Heart left ventricle (tissue), 16 donors: ENCODE data around the gene SZT2. TPM values are rescaled to one million over a fixed set of nuclear protein-coding genes. Genes with fewer than 3 reads are reported as not detected.

Experiments used
- ATAC-seq, 4 donors: fragments of 200-7000 bp; cut with Tn5 transposase; one replicate each; pipeline ENCODE4 v1.9.1; 2020 to 2022; ENCODE audit warnings: moderate library complexity in 4 of 4, mild to moderate bottlenecking in 3 of 4, moderate number of reproducible peaks in 1 of 4
- DNase-seq, 5 donors: peaks; one replicate each; pipeline ENCODE4 v3.0.0-alpha.2; 2020
- H3K27ac ChIP-seq, 12 donors: fragments of 200-600 bp; sonication (generic) in 4 of 12; one replicate each; pipeline versions ENCODE4 v1.5.0 to v1.8.0; 2016 to 2022; ENCODE audit warnings: mild to moderate bottlenecking in 2 of 12
- H3K27me3 ChIP-seq, 9 donors: fragments of 200-600 bp; sonication (generic) in 2 of 9; one replicate each; pipeline versions ENCODE4 v1.5.1 to v1.8.0; 2016 to 2022; ENCODE audit warnings: mild to moderate bottlenecking in 3 of 9
- H3K36me3 ChIP-seq, 9 donors: fragments of 200-600 bp; sonication (generic) in 2 of 9; one replicate each; pipeline versions ENCODE4 v1.5.0 to v1.8.0; 2018 to 2022; ENCODE audit warnings: mild to moderate bottlenecking in 2 of 9
- H3K4me1 ChIP-seq, 12 donors: fragments of 200-600 bp; sonication (generic) in 4 of 12; one replicate each; pipeline versions ENCODE4 v1.5.0 to v1.8.0; 2016 to 2022; ENCODE audit warnings: mild to moderate bottlenecking in 3 of 12
- H3K4me3 ChIP-seq, 12 donors: fragments of 200-600 bp; sonication (generic) in 4 of 12; one replicate each; pipeline versions ENCODE4 v1.5.0 to v1.8.0; 2017 to 2022; ENCODE audit warnings: mild to moderate bottlenecking in 9 of 12, moderate library complexity in 4 of 12
- H3K9me3 ChIP-seq, 12 donors: fragments of 200-600 bp; sonication (generic) in 4 of 12; one replicate each; pipeline versions ENCODE4 v1.5.0 to v1.8.0; 2016 to 2022; ENCODE audit warnings: mild to moderate bottlenecking in 1 of 12
- CTCF ChIP-seq, 12 donors: fragments of 200-600 bp; sonication (generic) in 4 of 12; IDR thresholded peaks; one replicate each; pipeline versions ENCODE4 v1.5.0 to v1.8.0; 2018 to 2022; ENCODE audit warnings: antibody characterized with exemption in 12 of 12, mild to moderate bottlenecking in 5 of 12
- POLR2A ChIP-seq, 2 donors: fragments of 450-650 bp; IDR thresholded peaks; one replicate each; pipeline ENCODE4 v1.6.1; 2017; ENCODE audit warnings: antibody characterized with exemption in 2 of 2, mild to moderate bottlenecking in 2 of 2, moderate library complexity in 2 of 2
- WGBS, 4 donors: extraction: QIAGEN DNeasy Blood & Tissue Kit in 2 of 4; methylation state at CpG; one replicate each; pipeline versions ENCODE4 v1.1.5 to v1.1.7; 2013 to 2018; 5-methylcytosine and 5-hydroxymethylcytosine counted together
- intact Hi-C, 10 donors: fragments of 100-400 bp; cut with DNase I; formaldehyde crosslinking; loops; one replicate each; pipeline versions ENCODE4 v1.11.1 to v1.14.2; 2022
- polyA plus RNA-seq, 2 donors: library from polyadenylated mRNA; stranded (reverse); fragments of 200-250 nt; gene quantifications; one replicate each; pipeline ENCODE4 v1.2.3, GENCODE V29; 2013
- total RNA-seq, 9 donors: library from RNA; depleted of rRNA in 2 of 9; stranded (reverse); fragments of >200 nt in 2 of 9; fragmentation: NEBNext Ultra II Directional in 3 of 9; extraction: Animal tissue kit (Norgen Biotek cat#: 25700) in 3 of 9; gene quantifications; one replicate each; pipeline versions ENCODE4 v1.1.0 to v1.2.4, GENCODE V29; 2016 to 2023
- donor health status: ischemic (EF 13 %, LVEDD 7.1; RV severe dilation, severe dysfunction).
- donor health status: healthy with polysubstance abuse.
- donor health status: DM: no; HTN: yes; CAD: no.
- donor health status: DM: no; HTN: no; CAD: no.
- donor health status: ischemic (EF 25% LVEDD 6.9; RV normal size, moderate dysfunction).
- donor health status: ischemic (EF 25% LVEDD 5.7; RV mildly dilated, moderate dysfunction).
- donor health status: healthy.
- donor health status: DM: yes; HTN: yes; CAD: no.
- donor health status: ischemic (EF 35%, LVEDD 5.7; RV mildly dilated, moderate dysfunction).
- donor health status: nonischemic (EF 11% LVEDD 7.7; RV severe dilation, severe dysfunction).
- donor health status: DM: yes; HTN: yes; CAD: no.
- donor health status: PGD.
- donor health status: ischemic (EF 29% LVEDD 5.4; RV normal size, mild dysfunction).
- donor health status: nonischemic (EF 23%, LVEDD 6.1; RV moderate dilation, normal function).

Gene SZT2
- total and polyA plus RNA-seq, 11 donors: 13.1 to 39.7 (median 24.4) TPM

DNA sequence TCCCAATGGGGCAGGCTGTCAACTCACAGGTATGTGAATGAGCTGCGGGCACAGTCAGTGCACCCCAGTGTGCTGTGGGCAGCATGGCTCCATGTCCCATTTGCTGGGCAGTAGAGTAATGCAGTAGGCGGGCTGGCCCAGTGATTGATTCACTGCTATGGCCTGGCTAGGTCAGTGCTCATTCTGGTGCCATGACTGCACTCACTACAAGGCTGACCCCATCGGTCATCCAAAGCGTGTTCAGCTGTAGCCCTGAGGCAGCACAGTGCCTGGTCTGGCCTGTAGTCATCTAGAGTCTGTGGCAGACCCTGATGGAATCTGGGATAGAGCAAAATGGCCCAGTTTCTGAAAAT is 56.7 kb downstream of the SZT2 start:
- Histone ChIP-seq H3K9me3 (no peaks in the 10 kb centered on the region), H3K4me1 (peaks cover 0 to 18% (median 0%) of the 10 kb centered on the region in 12 donors), H3K27ac (no peak overlapping the region), H3K4me3 (no peak overlapping the region), H3K36me3 (peaks cover 0 to 100% (median 97%) of the 10 kb centered on the region in 9 donors), H3K27me3 (no peaks in the 10 kb centered on the region)
- ATAC-seq (no peak), DNase-seq (peak in 2 of 5 donors; percentile 10 to 27)
- intact Hi-C loops: loop anchor here in 1 of 10 donors (5.0 kb wide), 1 partner anchor 594 kb away; no protein-coding TSS in a partner anchor
- TF ChIP-seq CTCF (IDR thresholded peaks at IDR 0.05) (no peak), POLR2A (IDR thresholded peaks at IDR 0.05) (no peak)
- WGBS, 4 donors: 94 to 100% (median 99%) methylated on average over 3 to 4 of the region's 4 CpGs

DNA sequence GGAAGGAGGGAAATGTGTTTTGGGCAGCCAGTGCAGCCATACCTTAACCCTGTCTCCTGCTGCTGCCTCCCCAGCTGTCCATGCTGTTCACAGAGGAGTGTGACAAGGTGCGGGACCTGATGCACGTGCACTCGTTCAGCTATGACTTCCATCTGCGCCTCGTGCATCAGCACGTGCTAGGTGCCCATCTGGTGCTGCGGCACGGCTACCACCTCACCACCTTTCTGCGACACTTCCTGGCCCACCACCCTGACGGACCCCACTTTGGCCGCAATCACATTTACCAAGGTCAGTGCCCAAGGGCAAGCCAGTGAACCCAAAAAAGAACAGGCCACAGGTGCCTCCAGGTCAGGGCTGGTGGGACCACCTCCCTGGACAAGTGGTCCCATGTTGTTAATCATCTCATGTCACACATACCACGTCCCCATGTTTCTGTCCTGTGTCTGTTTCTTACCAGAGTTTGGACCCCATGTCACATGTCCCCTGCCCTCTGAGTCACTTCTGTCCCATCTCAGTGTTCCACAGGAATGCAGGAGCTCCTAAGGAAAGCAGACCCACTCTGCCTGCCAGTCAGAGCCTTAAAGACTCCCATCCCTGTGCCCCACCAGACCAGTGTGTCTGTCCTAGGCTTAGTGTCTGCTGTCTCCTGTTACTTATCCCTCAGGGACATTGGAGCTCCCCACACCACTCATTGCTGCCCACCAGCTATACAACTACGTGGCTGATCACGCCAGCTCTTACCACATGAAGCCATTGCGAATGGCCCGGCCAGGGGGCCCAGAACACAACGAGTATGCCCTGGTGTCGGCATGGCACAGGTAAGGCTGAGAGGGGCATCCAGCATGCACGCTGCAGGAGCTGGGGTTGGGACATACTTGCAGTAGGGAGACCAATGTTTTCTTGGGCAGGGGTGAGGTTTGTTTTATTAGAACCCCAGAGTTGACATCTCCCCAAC is 57.5 kb downstream of the SZT2 start:
- ATAC-seq (no peak), DNase-seq (peak in 2 of 5 donors; percentile 13 to 59)
- Histone ChIP-seq H3K4me3 (no peak overlapping the region), H3K27me3 (no peaks in the 10 kb centered on the region), H3K9me3 (no peaks in the 10 kb centered on the region), H3K36me3 (peaks cover 0 to 100% (median 92%) of the 10 kb centered on the region in 9 donors), H3K27ac (no peak overlapping the region), H3K4me1 (peaks cover 0 to 18% (median 0%) of the 10 kb centered on the region in 12 donors)
- intact Hi-C loops: loop anchor here in 1 of 10 donors (5.0 kb wide), 1 partner anchor 595 kb away; no protein-coding TSS in a partner anchor
- TF ChIP-seq CTCF (IDR thresholded peaks at IDR 0.05) (no peak), POLR2A (IDR thresholded peaks at IDR 0.05) (no peak)
- 94 to 95% (median 95%) methylated on average over 18 to 19 of the region's 19 CpGs for WGBS, 4 donors

GRCh38 chr1:43447891-43448708 is 58.4 kb downstream of the SZT2 start:
- 71 to 80% (median 74%) methylated on average over 11 to 25 of the region's 25 CpGs for WGBS, 4 donors
- Histone ChIP-seq H3K36me3 (peaks cover 0 to 92% (median 83%) of the 10 kb centered on the region in 9 donors), H3K4me3 (no peak overlapping the region), H3K27ac (peak overlapping the region in 6 of 12 donors; percentile 7 to 50 (median 34)), H3K9me3 (no peaks in the 10 kb centered on the region), H3K4me1 (peaks cover 0 to 27% (median 5%) of the 10 kb centered on the region in 12 donors), H3K27me3 (no peaks in the 10 kb centered on the region)
- TF ChIP-seq POLR2A (IDR thresholded peaks at IDR 0.05): no peak
- no peak for TF ChIP-seq CTCF (IDR thresholded peaks at IDR 0.05)
- DNase-seq (peak in 2 of 5 donors; percentile 28 to 51), ATAC-seq (peak in 2 of 4 donors; percentile 26 to 29)
- intact Hi-C loops: loop anchor here in 1 of 10 donors (5.0 kb wide), 1 partner anchor 596 kb away; no protein-coding TSS in a partner anchor
